Measurements from ENCODE around the gene CADM2.

The CADM2 gene

GRCh38 chr3:85808755-85809154, 850.0 kb downstream of the CADM2 start:
- DNase-seq (ENCODE audit: low spot score) = no peak

- no peak for DNase-seq (ENCODE audit: low spot score)
Measured at GRCh38 chr3:85821130-85821756, 862.5 kb downstream of the CADM2 start.

- no peak for DNase-seq (ENCODE audit: low spot score)
Measured at GRCh38 chr3:85835857-85836440, 877.2 kb downstream of the CADM2 start.

GRCh38 chr3:85837402-85837801, 878.6 kb downstream of the CADM2 start:
- DNase-seq (ENCODE audit: low spot score) = no peak

GRCh38 chr3:85838921-85839320, 880.1 kb downstream of the CADM2 start:
- no peak for DNase-seq (ENCODE audit: low spot score)

GRCh38 chr3:85842081-85842480, 883.3 kb downstream of the CADM2 start:
- no peak for DNase-seq (ENCODE audit: low spot score)

GRCh38 chr3:85846940-85847339, 888.2 kb downstream of the CADM2 start:
- DNase-seq (ENCODE audit: low spot score) = no peak

GRCh38 chr3:85851071-85851470, 892.3 kb downstream of the CADM2 start:
- DNase-seq (ENCODE audit: low spot score) = no peak

- DNase-seq (ENCODE audit: low spot score) = no peak
Measured at GRCh38 chr3:85853805-85854204, 895.0 kb downstream of the CADM2 start.

- no peak for DNase-seq (ENCODE audit: low spot score)
Measured at GRCh38 chr3:85862893-85863455, 904.2 kb downstream of the CADM2 start.

- DNase-seq (ENCODE audit: low spot score) = no peak
Measured at GRCh38 chr3:85864896-85865295, 906.1 kb downstream of the CADM2 start.

- no peak for DNase-seq (ENCODE audit: low spot score)
Measured at GRCh38 chr3:85867072-85867471, 908.3 kb downstream of the CADM2 start.

GRCh38 chr3:85875589-85875988, 916.8 kb downstream of the CADM2 start:
- DNase-seq (ENCODE audit: low spot score) = no peak

GRCh38 chr3:85877631-85878030, 918.8 kb downstream of the CADM2 start:
- no peak for DNase-seq (ENCODE audit: low spot score)

- DNase-seq (ENCODE audit: low spot score) = no peak
Measured at GRCh38 chr3:85881833-85882393, 923.1 kb downstream of the CADM2 start.

GRCh38 chr3:85890043-85890555, 931.3 kb downstream of the CADM2 start:
- no peak for DNase-seq (ENCODE audit: low spot score)

GRCh38 chr3:85903434-85903833, 944.6 kb downstream of the CADM2 start:
- no peak for DNase-seq (ENCODE audit: low spot score)

GRCh38 chr3:85912980-85913379, 954.2 kb downstream of the CADM2 start:
- DNase-seq (ENCODE audit: low spot score) = no peak

- no peak for DNase-seq (ENCODE audit: low spot score)
Measured at GRCh38 chr3:85922374-85922773, 963.6 kb downstream of the CADM2 start.

- DNase-seq (ENCODE audit: low spot score) = no peak
Measured at GRCh38 chr3:85930718-85931117, 971.9 kb downstream of the CADM2 start.

GRCh38 chr3:85933326-85933725, 974.5 kb downstream of the CADM2 start:
- DNase-seq (ENCODE audit: low spot score) = no peak

GRCh38 chr3:85935171-85935570, 976.4 kb downstream of the CADM2 start:
- DNase-seq (ENCODE audit: low spot score) = no peak

GRCh38 chr3:85939074-85939482, 980.3 kb downstream of the CADM2 start:
- no peak for DNase-seq (ENCODE audit: low spot score)

Measured in AG08396 (cell line).